Fibroblast of lung (primary cell): ENCODE measurements around the gene LSM3. TPM values are rescaled to one million over a fixed set of nuclear protein-coding genes. Genes with fewer than 3 reads are reported as not detected.

ENCODE experiments used
- DNase-seq, 2 donors: peaks; one replicate each; pipeline versions ENCODE4 v3.0.0 to v3.0.0-alpha.2; 2010; ENCODE audit warnings: low read depth in 2 of 2
- H2AFZ ChIP-seq: 2 replicates; pipeline ENCODE4 v1.5.1; 2012; ENCODE audit warnings: low read length, control low read depth, inconsistent platforms
- H3K27ac ChIP-seq: 2 replicates; pipeline ENCODE4 v1.5.1; 2011; ENCODE audit warnings: low read length, control low read depth; ENCODE audit not compliant: insufficient read depth
- H3K27me3 ChIP-seq: 2 replicates; pipeline ENCODE4 v1.5.1; 2011; ENCODE audit warnings: mild to moderate bottlenecking, low read length; ENCODE audit not compliant: control insufficient read depth, insufficient read depth
- H3K36me3 ChIP-seq: 2 replicates; pipeline ENCODE4 v1.5.1; 2011; ENCODE audit warnings: low read length; ENCODE audit not compliant: control insufficient read depth, insufficient read depth
- H3K4me1 ChIP-seq: 2 replicates; pipeline ENCODE4 v1.5.1; 2011; ENCODE audit warnings: low read length; ENCODE audit not compliant: control insufficient read depth, insufficient read depth; ENCODE audit errors: extremely low read depth
- H3K4me2 ChIP-seq: 2 replicates; pipeline ENCODE4 v1.5.1; 2011; ENCODE audit warnings: low read length, control low read depth; ENCODE audit not compliant: insufficient read depth; ENCODE audit errors: extremely low read depth
- H3K4me3 ChIP-seq, 4 experiments: fragments of 200-600 bp in 1 of 4; sonication (generic) in 1 of 4; replicated peaks in 1 of 4; 2 replicates each; pipeline ENCODE4 v1.5.1; 2011 to 2016; ENCODE audit warnings: low read length in 4 of 4, low read depth in 3 of 4, mild to moderate bottlenecking in 3 of 4, control low read depth in 2 of 4, inconsistent platforms in 1 of 4, mixed read lengths in 1 of 4; ENCODE audit not compliant: insufficient read depth in 1 of 4; ENCODE audit errors: control extremely low read depth in 1 of 4
- H3K79me2 ChIP-seq: 2 replicates; pipeline ENCODE4 v1.5.1; 2012; ENCODE audit warnings: mild to moderate bottlenecking, low read length, inconsistent platforms; ENCODE audit not compliant: control insufficient read depth, insufficient read depth
- H3K9ac ChIP-seq: 2 replicates; pipeline ENCODE4 v1.5.1; 2011; ENCODE audit warnings: mild to moderate bottlenecking, low read length, control low read depth; ENCODE audit not compliant: insufficient read depth
- H3K9me3 ChIP-seq: 2 replicates; pipeline ENCODE4 v1.5.1; 2012; ENCODE audit warnings: low read depth, low read length; ENCODE audit not compliant: control insufficient read depth, insufficient read depth
- H4K20me1 ChIP-seq: 2 replicates; pipeline ENCODE4 v1.5.1; 2011; ENCODE audit warnings: low read length; ENCODE audit not compliant: control insufficient read depth, insufficient read depth; ENCODE audit errors: extremely low read depth
- EZH2 ChIP-seq: IDR thresholded peaks from 2 replicates; pipeline ENCODE4 v1.5.1; 2012; ENCODE audit warnings: low read length, control low read depth, mild to moderate bottlenecking; ENCODE audit errors: missing control alignments
- polyA plus RNA-seq, 2 donors: library from polyadenylated mRNA; depleted of rRNA in 1 of 2; stranded (reverse) in 1 of 2; unstranded in 1 of 2; fragments of >200 nt; gene quantifications; 2 replicates each; pipeline ENCODE4 v1.2.1, GENCODE V29; 2011 to 2012; ENCODE audit warnings: missing spikeins in 1 of 2
- total RNA-seq: library from RNA; depleted of rRNA; stranded (reverse); fragments of >200 nt; gene quantifications from 2 replicates; pipeline ENCODE4 v1.2.1, GENCODE V29; 2014
- TF ChIP-seq, protein P1 (sequence below), 2 donors: IDR thresholded peaks in 1 of 2; conservative IDR thresholded peaks in 1 of 2; 1 replicate in 1 of 2; 2 replicates in 1 of 2; pipeline ENCODE4 v1.5.1; 2011 to 2012; ENCODE audit warnings: low read length in 2 of 2, control low read depth in 1 of 2, inconsistent platforms in 1 of 2, low read depth in 1 of 2, mild to moderate bottlenecking in 1 of 2

LSM3 gene
- total and polyA plus RNA-seq, 2 donors (not counting 1 experiment from before 2014, with no cell fraction given), result 5.1 to 14.9 TPM

DNA sequence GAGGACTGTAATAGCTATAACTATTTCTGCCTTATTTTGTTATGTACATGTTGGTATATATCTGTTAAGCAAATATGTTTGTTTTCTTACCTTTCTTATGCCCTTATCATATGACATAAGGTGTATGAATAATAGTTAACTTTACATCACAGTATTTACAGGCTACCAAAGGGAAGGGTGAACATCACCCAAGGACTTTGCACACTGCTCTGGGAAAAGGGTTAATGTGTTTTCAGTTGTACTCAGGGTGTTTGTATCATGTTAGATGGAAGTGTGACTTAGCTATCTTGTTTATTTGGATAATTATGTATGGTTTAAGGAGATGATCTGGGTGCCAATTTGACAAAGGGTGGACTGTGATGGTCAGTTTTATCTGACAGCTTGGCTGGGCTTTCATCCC, 60.3 kb downstream of the LSM3 start:
- H3K4me3 ChIP-seq, result no peak overlapping the region
- H3K9ac ChIP-seq, result no peak overlapping the region
- no peaks in the 10 kb centered on the region for H3K9me3 ChIP-seq
- H4K20me1 ChIP-seq, result no peaks in the 10 kb centered on the region
- H3K4me2 ChIP-seq, result no peak overlapping the region
- H3K27me3 ChIP-seq, result no peaks in the 10 kb centered on the region
- no peak for DNase-seq
- no peak overlapping the region for H2AFZ ChIP-seq
- no peaks in the 10 kb centered on the region for H3K36me3 ChIP-seq
- no peaks in the 10 kb centered on the region for H3K4me1 ChIP-seq
- no peaks in the 10 kb centered on the region for H3K79me2 ChIP-seq
- TF ChIP-seq, protein P1, sequence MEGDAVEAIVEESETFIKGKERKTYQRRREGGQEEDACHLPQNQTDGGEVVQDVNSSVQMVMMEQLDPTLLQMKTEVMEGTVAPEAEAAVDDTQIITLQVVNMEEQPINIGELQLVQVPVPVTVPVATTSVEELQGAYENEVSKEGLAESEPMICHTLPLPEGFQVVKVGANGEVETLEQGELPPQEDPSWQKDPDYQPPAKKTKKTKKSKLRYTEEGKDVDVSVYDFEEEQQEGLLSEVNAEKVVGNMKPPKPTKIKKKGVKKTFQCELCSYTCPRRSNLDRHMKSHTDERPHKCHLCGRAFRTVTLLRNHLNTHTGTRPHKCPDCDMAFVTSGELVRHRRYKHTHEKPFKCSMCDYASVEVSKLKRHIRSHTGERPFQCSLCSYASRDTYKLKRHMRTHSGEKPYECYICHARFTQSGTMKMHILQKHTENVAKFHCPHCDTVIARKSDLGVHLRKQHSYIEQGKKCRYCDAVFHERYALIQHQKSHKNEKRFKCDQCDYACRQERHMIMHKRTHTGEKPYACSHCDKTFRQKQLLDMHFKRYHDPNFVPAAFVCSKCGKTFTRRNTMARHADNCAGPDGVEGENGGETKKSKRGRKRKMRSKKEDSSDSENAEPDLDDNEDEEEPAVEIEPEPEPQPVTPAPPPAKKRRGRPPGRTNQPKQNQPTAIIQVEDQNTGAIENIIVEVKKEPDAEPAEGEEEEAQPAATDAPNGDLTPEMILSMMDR (conservative IDR thresholded peaks at IDR 0.05 in 1 of 2, IDR thresholded peaks at IDR 0.05 in 1 of 2; ENCODE audit: low read depth in 1 of 2, low read length in 2 of 2), result no peak
- TF ChIP-seq EZH2, result no peak
- no peak overlapping the region for H3K27ac ChIP-seq

DNA sequence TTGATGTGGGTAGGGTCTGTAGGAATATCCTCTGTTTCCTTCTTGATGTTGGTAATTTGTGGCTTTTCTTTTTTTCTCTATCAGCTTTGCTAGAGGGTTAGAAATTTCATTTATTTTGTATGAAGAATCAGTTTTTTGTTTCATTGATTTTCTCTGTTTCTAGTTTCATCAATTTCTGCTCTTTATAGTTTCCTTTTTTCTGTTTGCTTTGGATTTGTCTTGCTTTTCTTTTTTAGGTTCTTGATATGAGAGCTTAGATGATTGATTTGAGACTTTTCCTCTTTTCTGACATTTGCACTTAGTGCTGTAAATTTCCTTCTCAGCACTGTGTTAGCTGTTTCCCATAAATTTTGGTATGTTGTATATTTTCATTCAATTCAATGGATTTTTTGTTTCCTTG, 61.3 kb downstream of the LSM3 start:
- Histone ChIP-seq H3K4me2 (no peak overlapping the region), H3K27me3 (no peaks in the 10 kb centered on the region), H3K9ac (no peak overlapping the region), H3K9me3 (no peaks in the 10 kb centered on the region), H4K20me1 (no peaks in the 10 kb centered on the region), H2AFZ (no peak overlapping the region), H3K36me3 (no peaks in the 10 kb centered on the region), H3K4me3 (no peak overlapping the region), H3K79me2 (no peaks in the 10 kb centered on the region), H3K27ac (no peak overlapping the region), H3K4me1 (no peaks in the 10 kb centered on the region)
- no peak for TF ChIP-seq EZH2
- TF ChIP-seq, protein P1 (conservative IDR thresholded peaks at IDR 0.05 in 1 of 2, IDR thresholded peaks at IDR 0.05 in 1 of 2; ENCODE audit: low read depth in 1 of 2, low read length in 2 of 2), result no peak
- DNase-seq, result no peak

DNA sequence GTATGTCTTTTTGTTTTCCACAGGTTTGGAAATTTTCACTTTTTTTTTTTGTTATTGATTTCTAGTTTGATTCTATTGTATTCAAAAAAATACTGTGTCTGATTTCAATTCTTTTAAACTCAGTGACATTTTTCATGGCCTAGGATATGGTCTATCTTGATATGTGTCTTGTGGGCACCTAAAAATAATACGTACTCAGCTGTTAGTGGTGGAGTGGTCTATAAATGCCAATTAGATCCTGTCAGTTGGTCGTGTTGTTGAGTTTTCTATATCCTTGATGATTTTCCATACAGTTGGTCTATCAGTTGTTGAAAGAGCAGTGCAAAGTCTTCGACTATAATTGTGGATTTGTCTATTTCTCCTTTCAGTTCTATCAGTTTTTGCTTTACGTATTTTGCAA, 61.7 kb downstream of the LSM3 start:
- no peaks in the 10 kb centered on the region for H3K9me3 ChIP-seq
- no peak for TF ChIP-seq EZH2
- TF ChIP-seq, protein P1 (conservative IDR thresholded peaks at IDR 0.05 in 1 of 2, IDR thresholded peaks at IDR 0.05 in 1 of 2; ENCODE audit: low read depth in 1 of 2, low read length in 2 of 2), result no peak
- H3K27me3 ChIP-seq, result no peaks in the 10 kb centered on the region
- no peaks in the 10 kb centered on the region for H4K20me1 ChIP-seq
- no peak for DNase-seq
- H3K36me3 ChIP-seq, result no peaks in the 10 kb centered on the region
- H3K4me2 ChIP-seq, result no peak overlapping the region
- H3K27ac ChIP-seq, result no peak overlapping the region
- H2AFZ ChIP-seq, result no peak overlapping the region
- no peaks in the 10 kb centered on the region for H3K79me2 ChIP-seq
- H3K9ac ChIP-seq, result no peak overlapping the region
- H3K4me3 ChIP-seq, result no peak overlapping the region
- no peaks in the 10 kb centered on the region for H3K4me1 ChIP-seq
